H1 (cell line): ENCODE data around the gene SSRP1.

Source experiments
- CHD1 ChIP-seq: IDR thresholded peaks from 2 replicates; pipeline ENCODE4 v1.6.1; 2012; ENCODE audit warnings: low read depth, low read length, improper control_type of control experiment
- CTCF ChIP-seq, 3 experiments: IDR thresholded peaks; 1 replicate in 2 of 3; 2 replicates in 1 of 3; pipeline versions ENCODE4 v1.5.1 to v1.6.1; 2011; ENCODE audit warnings: low read length in 3 of 3, mild to moderate bottlenecking in 3 of 3, inconsistent platforms in 2 of 3, low read depth in 1 of 3, moderate library complexity in 1 of 3; ENCODE audit not compliant: insufficient read depth in 1 of 3; ENCODE audit errors: control extremely low read depth in 1 of 3
- HDAC2 ChIP-seq, 2 experiments: fragments of 300-600 bp in 1 of 2; sonication (generic) in 1 of 2; IDR thresholded peaks; 2 replicates each; pipeline ENCODE4 v1.6.1; 2011 to 2012; ENCODE audit warnings: low read depth in 2 of 2, low read length in 2 of 2, mild to moderate bottlenecking in 2 of 2, moderate library complexity in 2 of 2, borderline replicate concordance in 1 of 2, inconsistent platforms in 1 of 2
- RBBP5 ChIP-seq: IDR thresholded peaks from 2 replicates; pipeline ENCODE4 v1.7.1; 2012; ENCODE audit warnings: low read depth, mild to moderate bottlenecking, inconsistent platforms, low read length, moderate library complexity, borderline replicate concordance
- TAF1 ChIP-seq: IDR thresholded peaks from 2 replicates; pipeline ENCODE4 v1.6.1; 2011; ENCODE audit warnings: mild to moderate bottlenecking, low read depth, low read length

DNA sequence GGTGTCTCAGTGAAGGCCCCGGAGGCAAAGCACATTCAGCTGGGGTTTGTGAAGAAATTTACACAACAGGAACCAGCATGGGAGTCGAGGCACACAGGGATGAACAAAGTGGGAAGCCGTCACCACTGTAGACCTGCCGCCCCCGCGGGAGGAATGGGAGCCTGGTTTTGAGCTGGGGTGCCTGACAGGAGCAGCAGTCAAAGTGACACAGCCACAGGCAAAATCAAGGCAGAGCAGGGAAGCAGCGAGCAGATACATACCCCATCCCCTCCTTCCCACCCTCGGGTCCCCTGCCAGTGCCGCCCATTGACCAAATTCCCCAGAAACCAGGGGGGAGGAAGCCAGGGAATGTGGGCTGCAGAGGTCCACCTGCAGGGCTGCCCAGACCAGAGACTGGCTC, 23.3 kb upstream of the SSRP1 start:
- TF ChIP-seq CHD1, result no peak
- TF ChIP-seq TAF1, result no peak
- TF ChIP-seq CTCF (IDR thresholded peaks at IDR 0.05; ENCODE audit: control extremely low read depth in 1 of 3, insufficient read depth in 1 of 3, low read depth in 1 of 3, low read length in 3 of 3), result no peak
- no peak for TF ChIP-seq HDAC2 (IDR thresholded peaks at IDR 0.05; ENCODE audit: borderline replicate concordance in 1 of 2, low read depth in 2 of 2, low read length in 2 of 2)
- no peak for TF ChIP-seq RBBP5
